OCI-M2 (cell line): ENCODE measurements around the gene PTBP3.
"Not testable (repeated sequence)": the region's sequence is repeated elsewhere in the genome, so short reads cannot be mapped to it uniquely, and the experiment has no call there.

Experiments
- DNase-seq: peaks from one replicate; lab custom pipeline; 2025; ENCODE audit not compliant: unreplicated experiment; lab: John Stamatoyannopoulos, UW

PTBP3 gene

DNA sequence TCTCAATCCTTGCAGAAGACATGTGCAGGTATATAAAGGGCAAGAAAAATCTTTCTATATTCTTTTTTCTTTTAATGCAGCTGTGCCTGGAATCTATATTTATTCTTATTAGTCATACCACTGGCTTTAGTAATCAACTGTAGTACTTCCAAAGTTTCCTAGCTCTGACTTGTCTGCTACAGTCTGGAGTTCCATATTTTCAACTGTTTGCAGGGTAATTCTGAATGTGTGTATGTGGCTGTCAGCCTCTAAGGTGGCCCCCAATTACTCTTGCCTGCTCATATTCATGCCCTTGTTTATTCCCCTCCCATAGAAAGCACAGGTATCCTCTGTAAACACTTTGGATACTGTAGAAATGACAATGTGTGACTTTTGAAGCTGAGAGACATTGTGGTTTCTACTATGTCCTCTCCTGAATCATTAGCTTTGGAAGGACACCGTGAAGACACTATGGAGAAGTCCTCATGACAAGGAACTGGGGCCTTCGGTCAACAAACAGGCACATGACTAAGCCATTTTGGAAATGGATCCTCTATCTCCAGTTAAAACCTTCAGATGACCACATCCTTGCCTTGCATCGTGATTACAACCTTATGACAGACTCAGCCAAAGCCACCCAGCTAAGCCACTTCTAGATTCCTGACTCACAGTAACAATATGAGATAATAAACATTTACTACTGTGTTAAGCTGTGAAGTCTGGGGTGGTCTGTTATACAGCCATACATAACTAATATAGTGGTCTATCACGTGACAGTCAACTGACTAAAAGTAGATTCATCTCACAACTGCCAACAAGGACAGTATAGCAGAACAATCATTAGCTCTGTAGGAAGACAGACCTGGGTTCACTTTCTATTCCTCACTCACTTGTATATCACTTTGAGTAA is 108.8 kb downstream of the PTBP3 start:
- no peak for DNase-seq

- DNase-seq, result no peak
These were observed 114.5 kb downstream of the PTBP3 start for GRCh38 chr9:112218908-112219307.

DNA sequence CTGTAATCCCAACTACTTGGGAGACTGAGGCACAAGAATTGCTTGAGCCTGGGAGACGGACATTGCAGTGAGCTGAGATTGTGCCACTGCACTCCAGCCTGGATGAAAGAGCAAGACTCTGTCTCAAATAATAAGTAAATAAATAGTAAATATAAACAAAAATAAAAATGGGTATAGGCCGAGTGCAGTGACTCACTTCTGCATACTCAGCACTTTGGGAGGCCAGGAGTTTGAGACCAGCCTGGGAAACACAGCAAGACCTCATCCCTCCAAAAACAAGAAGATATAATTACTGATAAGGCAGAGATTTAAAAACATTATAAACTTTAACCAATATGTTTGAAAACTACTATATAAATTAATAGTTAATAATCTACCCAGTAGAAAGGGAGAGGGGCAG is 120.5 kb downstream of the PTBP3 start:
- no peak for DNase-seq

GRCh38 chr9:112207451-112207850 is 126.0 kb downstream of the PTBP3 start:
- DNase-seq, result no peak

- no peak for DNase-seq
These were observed 129.9 kb downstream of the PTBP3 start for GRCh38 chr9:112203536-112203935.

GRCh38 chr9:112200711-112201110 is 132.7 kb downstream of the PTBP3 start:
- no peak for DNase-seq

DNA sequence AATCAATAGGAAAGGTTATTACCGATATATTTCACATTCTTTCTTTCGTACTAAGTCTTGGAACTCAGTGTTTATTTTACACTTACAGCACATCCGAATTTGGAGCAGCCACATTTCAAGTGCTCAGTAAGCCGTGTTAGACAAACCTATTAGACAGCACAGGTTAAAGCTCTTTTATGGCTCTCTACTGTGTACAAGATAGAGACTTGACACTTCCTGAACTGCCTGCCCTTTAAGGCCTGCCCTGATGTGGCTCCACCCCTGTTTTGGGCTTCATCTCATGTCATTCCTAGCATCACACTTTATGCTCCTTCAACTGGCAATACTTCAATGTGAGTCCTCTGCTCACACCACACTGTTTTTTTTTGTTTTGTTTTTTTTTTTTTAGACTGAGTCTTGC is 134.8 kb downstream of the PTBP3 start:
- DNase-seq, result no peak

DNA sequence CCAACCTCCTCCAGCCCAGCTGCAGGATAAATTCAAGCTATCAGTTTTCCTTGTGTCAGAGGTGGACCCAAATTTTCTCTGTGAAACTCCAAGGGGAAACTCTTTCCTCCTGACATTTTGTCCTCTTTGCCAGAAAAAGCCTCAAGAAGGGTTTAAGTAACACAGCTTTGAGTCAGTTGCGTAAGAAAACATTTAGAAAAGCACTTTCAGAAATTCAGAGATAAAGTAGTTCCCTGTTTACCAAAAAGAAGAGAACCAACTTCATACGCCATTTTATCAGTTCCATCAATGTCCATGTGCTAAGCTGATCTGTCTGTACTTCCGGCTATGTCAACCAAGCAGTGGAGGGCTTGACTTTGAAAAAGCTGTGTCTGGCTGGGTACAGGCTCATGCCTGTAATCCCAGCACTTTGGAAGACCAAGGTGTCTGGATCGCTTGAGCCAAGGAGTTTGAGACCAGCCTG is 138.4 kb downstream of the PTBP3 start:
- no peak for DNase-seq

- no peak for DNase-seq
These were observed 139.7 kb downstream of the PTBP3 start for GRCh38 chr9:112193572-112194288.

GRCh38 chr9:112190320-112190719 is 143.1 kb downstream of the PTBP3 start:
- DNase-seq, result not testable (repeated sequence)

- DNase-seq, result no peak
These were observed 144.5 kb downstream of the PTBP3 start for GRCh38 chr9:112188884-112189283.

DNA sequence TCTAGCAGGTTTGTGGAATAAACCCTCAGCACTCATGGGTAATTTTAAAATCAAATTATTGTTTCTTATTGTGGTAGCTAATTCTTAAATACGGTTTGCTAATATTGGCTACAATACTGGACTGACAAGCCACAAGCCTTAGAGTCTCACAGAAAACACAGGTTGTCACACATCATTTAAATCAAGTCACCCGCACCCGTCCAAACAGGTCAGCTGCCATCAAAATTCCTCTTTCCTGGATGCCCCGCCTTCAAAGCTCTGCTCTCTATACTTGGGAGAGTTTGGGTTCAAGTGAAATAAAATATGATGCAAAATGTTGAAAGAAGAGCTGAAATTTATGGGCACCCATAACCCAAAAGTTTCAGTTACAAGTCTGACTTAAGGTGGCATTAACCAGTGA is 146.0 kb downstream of the PTBP3 start:
- DNase-seq, result no peak

DNA sequence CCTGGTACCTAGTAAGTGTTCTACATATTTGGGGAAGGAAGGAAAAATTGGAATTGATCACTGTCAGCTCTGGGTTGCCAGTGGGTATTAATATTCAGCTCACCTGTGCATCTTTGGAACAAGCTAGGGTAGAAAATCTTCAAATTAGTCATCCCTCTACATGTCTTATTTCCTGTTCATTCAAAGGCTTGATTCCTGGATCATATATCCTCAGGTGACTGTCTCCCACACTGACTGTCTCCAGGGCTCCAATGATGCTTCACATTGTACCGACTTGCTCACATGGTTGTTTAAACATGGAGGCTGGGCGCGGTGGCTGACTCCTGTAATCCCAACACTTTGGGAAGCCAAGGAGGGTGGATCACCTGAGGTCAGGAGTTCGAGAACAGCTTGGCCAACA is 146.7 kb downstream of the PTBP3 start:
- DNase-seq, result no peak

DNA sequence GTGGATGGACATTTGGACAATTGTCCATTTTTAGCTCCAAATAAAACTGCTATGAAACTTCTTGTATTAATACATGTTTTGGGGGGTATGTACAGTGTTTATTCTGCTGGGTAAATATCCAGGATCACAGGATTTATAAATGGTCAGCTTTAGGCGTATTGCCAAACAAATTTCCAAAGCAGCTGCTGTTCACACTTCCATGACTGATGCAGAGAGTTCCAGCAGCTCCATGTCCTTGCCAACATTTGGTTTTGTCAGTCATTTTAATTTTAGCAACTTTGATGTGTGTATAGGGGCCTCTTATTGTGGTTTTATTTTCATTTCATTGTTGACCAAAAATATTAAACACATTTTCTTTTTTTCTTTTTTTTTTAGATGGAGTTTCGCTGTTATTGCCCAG is 148.5 kb downstream of the PTBP3 start:
- no peak for DNase-seq

GRCh38 chr9:112184221-112184620 is 149.2 kb downstream of the PTBP3 start:
- DNase-seq, result no peak

- DNase-seq, result no peak
These were observed 153.0 kb downstream of the PTBP3 start for GRCh38 chr9:112180387-112180881.

GRCh38 chr9:112179816-112180215 is 153.6 kb downstream of the PTBP3 start:
- DNase-seq, result no peak

DNA sequence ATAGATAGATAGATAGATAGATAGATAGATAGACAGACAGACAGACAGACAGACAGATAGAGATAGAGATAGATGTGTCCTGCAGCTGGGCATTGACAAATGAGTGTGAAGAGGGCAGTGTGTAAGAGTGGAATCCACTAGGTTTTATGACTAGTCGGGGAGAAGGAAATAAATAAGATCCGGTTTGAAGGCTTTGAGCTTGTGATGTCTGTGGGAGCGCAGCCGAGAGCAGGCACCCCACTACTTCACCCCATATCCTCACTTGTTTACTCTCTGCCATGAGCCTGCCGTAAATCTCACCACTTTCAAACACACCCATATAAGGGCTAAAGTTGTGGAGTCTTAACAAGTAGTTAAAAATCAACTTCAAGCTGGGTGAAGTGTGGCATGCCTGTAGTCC is 156.9 kb downstream of the PTBP3 start:
- no peak for DNase-seq

GRCh38 chr9:112175796-112176315 is 157.6 kb downstream of the PTBP3 start:
- no peak for DNase-seq

GRCh38 chr9:112174965-112175795 is 158.2 kb downstream of the PTBP3 start, which contains the start of gene SUSD1:
Gene SUSD1 (minus strand): TSS chr9:112175297. CDS start chr9:112175235, 62 bp downstream.
- no peak for DNase-seq
